Measurements from ENCODE around the gene CAMK1D.

The CAMK1D gene

GRCh38 chr10:12566161-12567115 lies 217.1 kb downstream of the CAMK1D start:
- no peak for DNase-seq

GRCh38 chr10:12568391-12569009 lies 219.2 kb downstream of the CAMK1D start:
- no peak for DNase-seq

GRCh38 chr10:12572281-12572680 lies 222.9 kb downstream of the CAMK1D start:
- no peak for DNase-seq

GRCh38 chr10:12577610-12578009 lies 228.3 kb downstream of the CAMK1D start:
- DNase-seq = no peak

GRCh38 chr10:12579954-12580858 lies 230.9 kb downstream of the CAMK1D start:
- no peak for DNase-seq

- DNase-seq = no peak
These were observed 234.7 kb downstream of the CAMK1D start for GRCh38 chr10:12583891-12584595.

GRCh38 chr10:12586741-12587140 lies 237.4 kb downstream of the CAMK1D start:
- no peak for DNase-seq

GRCh38 chr10:12587451-12587888 lies 238.1 kb downstream of the CAMK1D start:
- DNase-seq = peak in 1 of 2 experiments; percentile 7

GRCh38 chr10:12588091-12588860 lies 238.9 kb downstream of the CAMK1D start:
- DNase-seq = peak; percentile 25 to 44

GRCh38 chr10:12589291-12589690 lies 239.9 kb downstream of the CAMK1D start:
- DNase-seq = peak; percentile 9 to 60

- peak in 1 of 2 experiments; percentile 16 for DNase-seq
These were observed 240.4 kb downstream of the CAMK1D start for GRCh38 chr10:12589791-12590190.

GRCh38 chr10:12590675-12591659 lies 241.6 kb downstream of the CAMK1D start:
- no peak for DNase-seq

- no peak for DNase-seq
These were observed 243.6 kb downstream of the CAMK1D start for GRCh38 chr10:12592967-12593366.

- no peak for DNase-seq
These were observed 245.1 kb downstream of the CAMK1D start for GRCh38 chr10:12594448-12594944.

GRCh38 chr10:12595936-12596576 lies 246.7 kb downstream of the CAMK1D start:
- DNase-seq = no peak

GRCh38 chr10:12597176-12597575 lies 247.8 kb downstream of the CAMK1D start:
- no peak for DNase-seq

GRCh38 chr10:12597788-12598765 lies 248.7 kb downstream of the CAMK1D start:
- DNase-seq = no peak

- no peak for DNase-seq
These were observed 251.3 kb downstream of the CAMK1D start for GRCh38 chr10:12600652-12601051.
